Nephron progenitor cell (in vitro differentiated cells): Measurements from ENCODE around the gene GSTT4.

Source experiments
- DNase-seq: peaks from one replicate; pipeline ENCODE4 v3.0.0; 2021
- H3K27ac Mint-ChIP-seq: 2 replicates; pipeline ENCODE4 v1.8.0; 2021; ENCODE audit warnings: mild to moderate bottlenecking, moderate library complexity, mixed read lengths
- H3K27me3 Mint-ChIP-seq: 2 replicates; pipeline ENCODE4 v1.8.0; 2021; ENCODE audit warnings: mild to moderate bottlenecking, low read depth, mixed read lengths; ENCODE audit not compliant: poor library complexity
- H3K36me3 Mint-ChIP-seq: 2 replicates; pipeline ENCODE4 v1.8.0; 2021; ENCODE audit warnings: low read depth, mixed read lengths
- H3K4me1 Mint-ChIP-seq: 2 replicates; pipeline ENCODE4 v1.8.0; 2021; ENCODE audit warnings: mixed read lengths
- H3K4me3 Mint-ChIP-seq: 2 replicates; pipeline ENCODE4 v1.8.0; 2021; ENCODE audit warnings: mild to moderate bottlenecking, moderate library complexity, mixed read lengths
- H3K9me3 Mint-ChIP-seq: 2 replicates; pipeline ENCODE4 v1.8.0; 2021; ENCODE audit warnings: mild to moderate bottlenecking, moderate library complexity, mixed read lengths
- CTCF ChIP-seq: fragments of 200-600 bp; sonication (generic); IDR thresholded peaks from 2 replicates; pipeline ENCODE4 v1.5.0; 2021; ENCODE audit warnings: antibody characterized with exemption

GSTT4 gene

DNA sequence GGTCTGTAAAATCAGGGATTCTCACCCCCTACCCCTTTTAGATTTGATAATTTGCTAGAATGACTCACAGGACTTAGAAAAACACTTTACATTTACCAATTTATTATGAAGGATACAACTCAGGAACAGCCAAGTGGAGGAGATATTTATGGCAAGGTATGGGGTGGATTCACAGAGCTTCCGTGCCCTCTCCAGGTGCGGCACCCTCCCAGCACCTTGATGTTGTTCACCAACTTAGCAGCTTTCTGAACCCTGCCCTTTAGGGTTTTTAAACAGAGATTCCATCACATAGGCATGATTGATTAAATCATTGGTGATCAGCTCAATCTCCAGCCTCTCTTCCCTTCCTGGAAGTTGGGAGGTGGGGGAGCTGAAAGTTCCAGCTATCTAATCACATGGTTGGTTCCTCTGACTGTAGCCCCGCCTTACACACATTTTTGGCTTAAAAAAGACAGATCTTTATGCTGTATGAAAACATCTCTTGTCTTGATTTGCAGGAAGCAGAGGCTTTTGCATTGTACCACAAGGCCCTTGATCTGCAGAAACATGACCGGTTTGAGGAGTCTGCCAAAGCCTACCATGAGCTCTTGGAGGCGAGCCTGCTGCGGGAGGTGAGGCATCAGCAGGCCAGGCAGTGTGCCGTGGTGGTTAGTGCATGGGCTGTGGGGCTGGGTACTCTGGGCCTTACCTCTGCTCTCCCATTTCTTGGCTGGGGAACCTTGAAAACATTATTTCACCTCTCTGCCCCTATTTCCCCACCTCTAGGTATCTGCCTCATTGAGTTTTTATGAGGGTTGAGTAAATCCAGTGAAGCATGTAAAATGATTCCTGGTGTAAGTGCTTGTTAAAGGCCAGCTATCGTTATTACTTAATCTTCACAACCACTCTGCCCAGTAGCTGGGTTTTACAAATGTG lies 32.9 kb upstream of the GSTT4 start:
- no peak for TF ChIP-seq CTCF
- H3K27ac Mint-ChIP-seq: peak overlapping the region; percentile 68
- no peaks in the 10 kb centered on the region for H3K9me3 Mint-ChIP-seq
- peaks cover 19% of the 10 kb centered on the region for H3K4me1 Mint-ChIP-seq
- H3K36me3 Mint-ChIP-seq: peaks cover 53% of the 10 kb centered on the region
- no peak overlapping the region for H3K4me3 Mint-ChIP-seq
- DNase-seq: no peak
- no peaks in the 10 kb centered on the region for H3K27me3 Mint-ChIP-seq

GRCh38 chr22:24035296-24035695 lies 30.0 kb upstream of the GSTT4 start:
- Mint-ChIP-seq H3K36me3 (peaks cover 34% of the 10 kb centered on the region), H3K4me1 (peaks cover 13% of the 10 kb centered on the region), H3K4me3 (no peak overlapping the region), H3K27ac (peak overlapping the region; percentile 33), H3K9me3 (no peaks in the 10 kb centered on the region), H3K27me3 (no peaks in the 10 kb centered on the region)
- TF ChIP-seq CTCF: no peak
- DNase-seq: no peak

DNA sequence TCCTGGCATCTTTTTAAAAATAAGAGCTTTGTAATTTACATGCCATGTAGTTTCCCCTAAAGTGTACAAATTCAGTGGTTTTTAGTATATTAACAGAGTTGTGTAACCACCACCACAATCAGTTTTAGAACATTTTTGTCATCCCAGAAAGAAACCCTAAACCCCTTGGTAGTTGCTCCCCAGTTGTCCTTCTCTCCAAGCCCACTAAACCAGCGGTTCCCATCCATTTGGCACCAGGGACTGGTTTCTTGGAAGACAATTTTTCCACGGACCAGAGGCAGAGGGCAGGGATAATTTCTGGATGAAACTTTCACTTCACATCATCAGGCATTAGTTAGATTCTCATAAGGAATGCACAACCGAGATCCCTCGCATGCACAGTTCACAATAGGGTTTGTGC lies 28.5 kb upstream of the GSTT4 start:
- peaks cover 22% of the 10 kb centered on the region for H3K36me3 Mint-ChIP-seq
- no peak for TF ChIP-seq CTCF
- no peak for DNase-seq
- no peak overlapping the region for H3K27ac Mint-ChIP-seq
- H3K27me3 Mint-ChIP-seq: no peaks in the 10 kb centered on the region
- no peak overlapping the region for H3K4me3 Mint-ChIP-seq
- H3K9me3 Mint-ChIP-seq: no peaks in the 10 kb centered on the region
- H3K4me1 Mint-ChIP-seq: peaks cover 13% of the 10 kb centered on the region

- DNase-seq: no peak
- Mint-ChIP-seq H3K4me1 (peaks cover 16% of the 10 kb centered on the region), H3K9me3 (peaks cover under 1% of the 10 kb centered on the region), H3K27me3 (no peaks in the 10 kb centered on the region), H3K36me3 (peaks cover 13% of the 10 kb centered on the region), H3K4me3 (no peak overlapping the region), H3K27ac (no peak overlapping the region)
- no peak for TF ChIP-seq CTCF
Measured at GRCh38 chr22:24030186-24030702, 25.0 kb upstream of the GSTT4 start.

DNA sequence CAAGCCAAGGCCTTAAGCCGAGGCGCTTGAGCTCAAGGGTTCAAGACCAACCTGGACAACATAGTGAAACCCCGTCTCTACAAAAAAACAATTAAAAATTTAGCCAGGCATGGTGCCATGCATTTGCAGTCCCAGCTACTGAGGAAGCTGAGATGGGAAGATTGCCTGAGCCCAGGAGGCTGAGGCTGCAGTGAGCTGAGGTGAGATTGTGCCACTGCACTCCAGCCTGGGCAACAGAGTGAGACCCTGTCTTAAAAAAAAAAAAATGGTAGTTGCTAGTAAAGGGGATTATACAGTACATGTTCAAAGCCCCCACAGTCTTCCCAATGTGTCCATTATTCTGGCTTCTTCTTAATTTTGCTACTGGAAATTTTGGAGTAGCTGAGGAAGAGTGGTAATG lies 24.1 kb upstream of the GSTT4 start:
- peaks cover 10% of the 10 kb centered on the region for H3K9me3 Mint-ChIP-seq
- peaks cover 20% of the 10 kb centered on the region for H3K4me1 Mint-ChIP-seq
- H3K27ac Mint-ChIP-seq: no peak overlapping the region
- peaks cover 23% of the 10 kb centered on the region for H3K36me3 Mint-ChIP-seq
- no peaks in the 10 kb centered on the region for H3K27me3 Mint-ChIP-seq
- TF ChIP-seq CTCF: no peak
- H3K4me3 Mint-ChIP-seq: no peak overlapping the region
- no peak for DNase-seq

DNA sequence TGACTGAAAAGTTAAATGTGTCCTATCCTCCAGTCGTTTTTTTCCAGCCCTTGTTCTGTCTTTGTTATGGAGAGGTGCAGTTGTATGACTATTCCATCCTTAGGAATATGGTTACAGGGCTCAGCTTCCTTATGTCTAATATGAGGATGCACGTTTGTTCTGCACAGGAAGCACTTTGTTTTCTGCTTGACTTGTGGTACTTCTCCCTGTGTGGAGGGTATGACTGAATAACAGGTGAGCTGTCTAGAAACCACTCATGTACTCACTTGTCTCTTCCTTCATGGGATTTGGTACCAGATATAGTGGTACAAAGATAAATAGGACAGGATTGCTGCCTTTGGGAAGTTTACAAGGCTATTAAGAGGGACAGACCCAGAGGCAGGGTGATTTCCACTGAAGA lies 23.3 kb upstream of the GSTT4 start:
- H3K36me3 Mint-ChIP-seq: peaks cover 27% of the 10 kb centered on the region
- no peak overlapping the region for H3K4me3 Mint-ChIP-seq
- no peak for DNase-seq
- H3K4me1 Mint-ChIP-seq: peaks cover 20% of the 10 kb centered on the region
- H3K27me3 Mint-ChIP-seq: no peaks in the 10 kb centered on the region
- peaks cover 17% of the 10 kb centered on the region for H3K9me3 Mint-ChIP-seq
- H3K27ac Mint-ChIP-seq: no peak overlapping the region
- TF ChIP-seq CTCF: no peak
